Measurements from ENCODE around the gene EMC10.

Gene EMC10

GRCh38 chr19:50476224-50476906 is at the start of gene EMC10, which contains the start of gene GARIN5A:
Gene EMC10, plus strand, starts transcription at chr19:50476507. Its CDS starts 38 bp downstream, at chr19:50476545.
Gene GARIN5A, minus strand, starts transcription at chr19:50476848. Its CDS starts 460 bp downstream, at chr19:50476388.
- peaks cover 11 to 17% of the 10 kb centered on the region in 2 donors for H3K36me3 ChIP-seq (ENCODE audit: control insufficient read depth in 2 of 2, insufficient read depth in 2 of 2, low read length in 2 of 2)
- peak within 1 kb of the TSS; percentile 93 for H3K9ac ChIP-seq (ENCODE audit: low read length in 2 of 2)
- peak within 1 kb of the TSS; percentile 58 for H3K27ac ChIP-seq (ENCODE audit: low read length)
- H3K4me3 ChIP-seq (ENCODE audit: low read length in 2 of 2), result peak within 1 kb of the TSS; percentile 96 to 99
- H3K27me3 ChIP-seq (ENCODE audit: control insufficient read depth in 1 of 2, insufficient read depth in 2 of 2, low read length in 2 of 2), result no peaks in the 10 kb centered on the region
- H3K4me1 ChIP-seq (ENCODE audit: control insufficient read depth, insufficient read depth, low read length), result peaks cover 11% of the 10 kb centered on the region
- no peaks in the 10 kb centered on the region for H3K9me3 ChIP-seq (ENCODE audit: control insufficient read depth in 2 of 2, low read length in 2 of 2)

GRCh38 chr19:50427318-50427925 is 48.9 kb upstream of the EMC10 start:
- Histone ChIP-seq H3K4me3 (ENCODE audit: low read length in 2 of 2) (no peak overlapping the region), H3K27me3 (ENCODE audit: control insufficient read depth in 1 of 2, insufficient read depth in 2 of 2, low read length in 2 of 2) (peaks cover 26 to 33% of the 10 kb centered on the region in 2 donors), H3K27ac (ENCODE audit: low read length) (no peak overlapping the region), H3K4me1 (ENCODE audit: control insufficient read depth, insufficient read depth, low read length) (peaks cover 16% of the 10 kb centered on the region), H3K9me3 (ENCODE audit: control insufficient read depth in 2 of 2, low read length in 2 of 2) (no peaks in the 10 kb centered on the region), H3K36me3 (ENCODE audit: control insufficient read depth in 2 of 2, insufficient read depth in 2 of 2, low read length in 2 of 2) (no peaks in the 10 kb centered on the region), H3K9ac (ENCODE audit: low read length in 2 of 2) (no peak overlapping the region)

- H3K27ac ChIP-seq (ENCODE audit: low read length), result no peak overlapping the region
- H3K36me3 ChIP-seq (ENCODE audit: control insufficient read depth in 2 of 2, insufficient read depth in 2 of 2, low read length in 2 of 2), result no peaks in the 10 kb centered on the region
- H3K9ac ChIP-seq (ENCODE audit: low read length in 2 of 2), result peak overlapping the region in 1 of 2 donors; percentile 31
- peaks cover 29 to 36% of the 10 kb centered on the region in 2 donors for H3K27me3 ChIP-seq (ENCODE audit: control insufficient read depth in 1 of 2, insufficient read depth in 2 of 2, low read length in 2 of 2)
- peak overlapping the region in 1 of 2 donors; percentile 40 for H3K4me3 ChIP-seq (ENCODE audit: low read length in 2 of 2)
- no peaks in the 10 kb centered on the region for H3K9me3 ChIP-seq (ENCODE audit: control insufficient read depth in 2 of 2, low read length in 2 of 2)
- peaks cover 17% of the 10 kb centered on the region for H3K4me1 ChIP-seq (ENCODE audit: control insufficient read depth, insufficient read depth, low read length)
Measured at GRCh38 chr19:50427997-50428425, 48.3 kb upstream of the EMC10 start.

- no peak overlapping the region for H3K4me3 ChIP-seq (ENCODE audit: low read length in 2 of 2)
- H3K9ac ChIP-seq (ENCODE audit: low read length in 2 of 2), result no peak overlapping the region
- H3K27me3 ChIP-seq (ENCODE audit: control insufficient read depth in 1 of 2, insufficient read depth in 2 of 2, low read length in 2 of 2), result peaks cover 34 to 37% of the 10 kb centered on the region in 2 donors
- no peak overlapping the region for H3K27ac ChIP-seq (ENCODE audit: low read length)
- no peaks in the 10 kb centered on the region for H3K9me3 ChIP-seq (ENCODE audit: control insufficient read depth in 2 of 2, low read length in 2 of 2)
- H3K36me3 ChIP-seq (ENCODE audit: control insufficient read depth in 2 of 2, insufficient read depth in 2 of 2, low read length in 2 of 2), result no peaks in the 10 kb centered on the region
- H3K4me1 ChIP-seq (ENCODE audit: control insufficient read depth, insufficient read depth, low read length), result peaks cover 17% of the 10 kb centered on the region
Measured at GRCh38 chr19:50428772-50429463, 47.4 kb upstream of the EMC10 start.

GRCh38 chr19:50430888-50431342 is 45.4 kb upstream of the EMC10 start:
- Histone ChIP-seq H3K9me3 (ENCODE audit: control insufficient read depth in 2 of 2, low read length in 2 of 2) (no peaks in the 10 kb centered on the region), H3K9ac (ENCODE audit: low read length in 2 of 2) (peak overlapping the region; percentile 41 to 58), H3K27me3 (ENCODE audit: control insufficient read depth in 1 of 2, insufficient read depth in 2 of 2, low read length in 2 of 2) (peaks cover 41 to 44% of the 10 kb centered on the region in 2 donors), H3K36me3 (ENCODE audit: control insufficient read depth in 2 of 2, insufficient read depth in 2 of 2, low read length in 2 of 2) (no peaks in the 10 kb centered on the region), H3K27ac (ENCODE audit: low read length) (no peak overlapping the region), H3K4me3 (ENCODE audit: low read length in 2 of 2) (peak overlapping the region; percentile 70 to 79), H3K4me1 (ENCODE audit: control insufficient read depth, insufficient read depth, low read length) (peaks cover 17% of the 10 kb centered on the region)

GRCh38 chr19:50431343-50432220 is 44.7 kb upstream of the EMC10 start:
- peaks cover 41 to 44% of the 10 kb centered on the region in 2 donors for H3K27me3 ChIP-seq (ENCODE audit: control insufficient read depth in 1 of 2, insufficient read depth in 2 of 2, low read length in 2 of 2)
- peak overlapping the region; percentile 70 to 79 for H3K4me3 ChIP-seq (ENCODE audit: low read length in 2 of 2)
- peak overlapping the region; percentile 41 to 58 for H3K9ac ChIP-seq (ENCODE audit: low read length in 2 of 2)
- peaks cover 17% of the 10 kb centered on the region for H3K4me1 ChIP-seq (ENCODE audit: control insufficient read depth, insufficient read depth, low read length)
- no peak overlapping the region for H3K27ac ChIP-seq (ENCODE audit: low read length)
- no peaks in the 10 kb centered on the region for H3K36me3 ChIP-seq (ENCODE audit: control insufficient read depth in 2 of 2, insufficient read depth in 2 of 2, low read length in 2 of 2)
- H3K9me3 ChIP-seq (ENCODE audit: control insufficient read depth in 2 of 2, low read length in 2 of 2), result no peaks in the 10 kb centered on the region

GRCh38 chr19:50432221-50433028 is 43.9 kb upstream of the EMC10 start, which contains the start of gene MYBPC2:
Gene MYBPC2, plus strand, starts transcription at chr19:50432892. Its CDS starts 62 bp downstream, at chr19:50432954.
- Histone ChIP-seq H3K27me3 (ENCODE audit: control insufficient read depth in 1 of 2, insufficient read depth in 2 of 2, low read length in 2 of 2) (peaks cover 41 to 47% of the 10 kb centered on the region in 2 donors), H3K36me3 (ENCODE audit: control insufficient read depth in 2 of 2, insufficient read depth in 2 of 2, low read length in 2 of 2) (no peaks in the 10 kb centered on the region), H3K4me1 (ENCODE audit: control insufficient read depth, insufficient read depth, low read length) (peaks cover 17% of the 10 kb centered on the region), H3K9me3 (ENCODE audit: control insufficient read depth in 2 of 2, low read length in 2 of 2) (no peaks in the 10 kb centered on the region), H3K9ac (ENCODE audit: low read length in 2 of 2) (peak within 1 kb of the TSS in 1 of 2 donors; percentile 41), H3K4me3 (ENCODE audit: low read length in 2 of 2) (peak within 1 kb of the TSS; percentile 70 to 79), H3K27ac (ENCODE audit: low read length) (no peak within 1 kb of the TSS)

GRCh38 chr19:50433201-50434180 is 42.8 kb upstream of the EMC10 start:
- H3K9ac ChIP-seq (ENCODE audit: low read length in 2 of 2), result no peak overlapping the region
- no peak overlapping the region for H3K27ac ChIP-seq (ENCODE audit: low read length)
- H3K9me3 ChIP-seq (ENCODE audit: control insufficient read depth in 2 of 2, low read length in 2 of 2), result no peaks in the 10 kb centered on the region
- H3K27me3 ChIP-seq (ENCODE audit: control insufficient read depth in 1 of 2, insufficient read depth in 2 of 2, low read length in 2 of 2), result peaks cover 36 to 45% of the 10 kb centered on the region in 2 donors
- no peaks in the 10 kb centered on the region for H3K36me3 ChIP-seq (ENCODE audit: control insufficient read depth in 2 of 2, insufficient read depth in 2 of 2, low read length in 2 of 2)
- no peak overlapping the region for H3K4me3 ChIP-seq (ENCODE audit: low read length in 2 of 2)
- H3K4me1 ChIP-seq (ENCODE audit: control insufficient read depth, insufficient read depth, low read length), result peaks cover 10% of the 10 kb centered on the region

- no peak overlapping the region for H3K4me3 ChIP-seq (ENCODE audit: low read length in 2 of 2)
- peaks cover 10% of the 10 kb centered on the region for H3K4me1 ChIP-seq (ENCODE audit: control insufficient read depth, insufficient read depth, low read length)
- no peaks in the 10 kb centered on the region for H3K9me3 ChIP-seq (ENCODE audit: control insufficient read depth in 2 of 2, low read length in 2 of 2)
- H3K36me3 ChIP-seq (ENCODE audit: control insufficient read depth in 2 of 2, insufficient read depth in 2 of 2, low read length in 2 of 2), result no peaks in the 10 kb centered on the region
- peaks cover 36 to 38% of the 10 kb centered on the region in 2 donors for H3K27me3 ChIP-seq (ENCODE audit: control insufficient read depth in 1 of 2, insufficient read depth in 2 of 2, low read length in 2 of 2)
- no peak overlapping the region for H3K27ac ChIP-seq (ENCODE audit: low read length)
- H3K9ac ChIP-seq (ENCODE audit: low read length in 2 of 2), result no peak overlapping the region
Measured at GRCh38 chr19:50434525-50434924, 41.8 kb upstream of the EMC10 start.
